ENCODE data around the gene TMEM19. TPM values are rescaled to one million over a fixed set of nuclear protein-coding genes. Genes with fewer than 3 reads are reported as not detected.
"Not testable (repeated sequence)": the region's sequence is repeated elsewhere in the genome, so short reads cannot be mapped to it uniquely, and the experiment has no call there.

TMEM19 gene
- total and polyA plus RNA-seq, 2 of the 8 experiments (the other 6 are each of a cell fraction or from before 2014, with no cell fraction given), result 12.6 to 19.1 TPM

DNA sequence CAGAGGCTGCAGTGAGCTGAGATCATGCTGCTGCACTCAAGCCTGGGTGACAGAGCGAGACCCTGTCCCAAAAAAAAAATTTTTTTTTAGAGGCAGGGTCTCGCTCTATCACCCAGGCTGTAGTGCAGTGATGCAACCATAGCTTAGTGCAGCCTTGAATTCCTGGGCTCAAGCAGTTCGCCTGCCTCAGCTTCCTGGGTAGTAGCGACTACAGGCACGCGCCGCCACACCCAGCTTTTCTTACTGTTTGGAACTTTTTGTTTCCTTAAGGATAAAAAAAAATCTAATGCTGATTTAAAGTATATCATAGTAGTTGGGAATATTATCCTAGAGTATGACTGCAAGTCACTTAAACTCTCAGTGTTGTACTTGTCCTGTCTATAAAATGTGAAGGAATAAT lies 7.2 kb downstream of the TMEM19 start (continued):
- TF ChIP-seq, protein P1, sequence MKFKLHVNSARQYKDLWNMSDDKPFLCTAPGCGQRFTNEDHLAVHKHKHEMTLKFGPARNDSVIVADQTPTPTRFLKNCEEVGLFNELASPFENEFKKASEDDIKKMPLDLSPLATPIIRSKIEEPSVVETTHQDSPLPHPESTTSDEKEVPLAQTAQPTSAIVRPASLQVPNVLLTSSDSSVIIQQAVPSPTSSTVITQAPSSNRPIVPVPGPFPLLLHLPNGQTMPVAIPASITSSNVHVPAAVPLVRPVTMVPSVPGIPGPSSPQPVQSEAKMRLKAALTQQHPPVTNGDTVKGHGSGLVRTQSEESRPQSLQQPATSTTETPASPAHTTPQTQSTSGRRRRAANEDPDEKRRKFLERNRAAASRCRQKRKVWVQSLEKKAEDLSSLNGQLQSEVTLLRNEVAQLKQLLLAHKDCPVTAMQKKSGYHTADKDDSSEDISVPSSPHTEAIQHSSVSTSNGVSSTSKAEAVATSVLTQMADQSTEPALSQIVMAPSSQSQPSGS (IDR thresholded peaks at IDR 0.05; ENCODE audit: low read length), result no peak
- TF ChIP-seq PHF8 (conservative IDR thresholded peaks at IDR 0.05; ENCODE audit: low read depth, low read length) (no peak), RXRA (IDR thresholded peaks at IDR 0.05; ENCODE audit: insufficient read depth, low read depth, low read length) (no peak), HDAC2 (IDR thresholded peaks at IDR 0.05; ENCODE audit: borderline replicate concordance in 1 of 2, low read depth in 2 of 2, low read length in 2 of 2) (no peak), CHD2 (IDR thresholded peaks at IDR 0.05; ENCODE audit: low read length) (no peak), EP300 (IDR thresholded peaks at IDR 0.05; ENCODE audit: borderline replicate concordance in 1 of 2, low read depth in 2 of 2, low read length in 2 of 2) (no peak), CTBP2 (IDR thresholded peaks at IDR 0.05; ENCODE audit: borderline replicate concordance, insufficient read depth, insufficient read length, low read length) (no peak)

DNA sequence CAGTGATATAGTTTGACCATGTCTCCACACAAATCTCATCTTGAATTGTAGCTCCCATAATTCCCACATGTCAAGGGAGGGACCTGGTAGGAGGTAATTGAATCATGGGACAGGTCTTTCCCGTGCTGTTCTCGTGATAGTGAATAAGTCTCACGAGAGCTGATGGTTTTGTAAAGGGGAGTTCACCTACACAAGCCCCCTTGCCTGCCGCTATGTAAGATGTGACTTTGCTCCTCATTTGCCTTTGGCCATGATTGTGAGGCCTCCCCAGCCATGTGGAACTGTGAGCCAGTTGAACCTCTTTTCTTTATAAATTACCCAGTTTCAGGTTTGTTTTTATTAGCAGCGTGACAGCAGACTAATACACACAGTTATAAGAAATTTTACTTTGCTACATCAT lies 7.8 kb downstream of the TMEM19 start:
- H3K18ac ChIP-seq (ENCODE audit: extremely low read depth, low read length); H3K56ac ChIP-seq (replicated peaks; ENCODE audit: insufficient read length, low read depth, low read length); H3K27me3 ChIP-seq (replicated peaks in 1 of 4; ENCODE audit: control insufficient read depth in 3 of 4, extremely low read depth in 1 of 4, insufficient read depth in 3 of 4, low read length in 3 of 4); H2BK15ac ChIP-seq (ENCODE audit: low read length); H3K36me3 ChIP-seq (ENCODE audit: control insufficient read depth in 2 of 4, insufficient read depth in 4 of 4, low read length in 3 of 4); H4K5ac ChIP-seq (ENCODE audit: insufficient read length, low read depth, low read length); POLR2A ChIA-PET (ENCODE audit: partially characterized antibody); H3K9me3 ChIP-seq (ENCODE audit: insufficient read depth in 2 of 2, low read depth in 1 of 2, low read length in 1 of 2); H3K4me3 ChIP-seq (ENCODE audit: extremely low read depth in 1 of 4, insufficient read depth in 2 of 4, low read depth in 3 of 4, low read length in 4 of 4); H2BK12ac ChIP-seq (ENCODE audit: low read depth, low read length); H3K14ac ChIP-seq (ENCODE audit: insufficient read length); H3K4me1 ChIP-seq (replicated peaks in 1 of 4; ENCODE audit: control insufficient read depth in 3 of 4, insufficient read depth in 4 of 4, low read length in 3 of 4); H3K79me1 ChIP-seq (ENCODE audit: low read depth, low read length); H3K4me2 ChIP-seq (ENCODE audit: insufficient read depth in 1 of 2, low read depth in 2 of 2, low read length in 2 of 2); H3K23me2 ChIP-seq (ENCODE audit: low read depth, low read length); FAIRE-seq; H2BK5ac ChIP-seq (ENCODE audit: low read depth, low read length); H4K20me1 ChIP-seq (replicated peaks in 1 of 2; ENCODE audit: control insufficient read depth in 1 of 2, insufficient read depth in 2 of 2, low read length in 2 of 2); H3K27ac ChIP-seq (ENCODE audit: low read depth, low read length); H4K8ac ChIP-seq (ENCODE audit: extremely low read depth, insufficient read depth, low read length); H2AFZ ChIP-seq (ENCODE audit: low read length); H4K91ac ChIP-seq (replicated peaks; ENCODE audit: insufficient read length, low read length); H2BK120ac ChIP-seq (replicated peaks; ENCODE audit: low read depth, low read length); DNase-seq (ENCODE audit: low read depth in 1 of 2, low spot score in 2 of 2); H3K9ac ChIP-seq (replicated peaks in 1 of 4; ENCODE audit: extremely low read depth in 1 of 4, low read depth in 3 of 4, low read length in 3 of 4); H3K79me2 ChIP-seq (ENCODE audit: control insufficient read depth in 1 of 2, insufficient read depth in 2 of 2, low read length in 2 of 2); H3K4ac ChIP-seq (replicated peaks; ENCODE audit: insufficient read length, low read depth, low read length); H2AK5ac ChIP-seq (ENCODE audit: low read depth, low read length); H2BK20ac ChIP-seq (ENCODE audit: low read length); H3K23ac ChIP-seq (ENCODE audit: insufficient read length): not testable (repeated sequence)
- CTCF ChIA-PET (ENCODE audit: partially characterized antibody), result interaction anchor here (0.8 to 1.3 kb wide), 2 partner anchors 15 to 53 kb away, joined by 3 read pairs; no protein-coding TSS in a partner anchor
- WGBS, 2 experiments (ENCODE audit: extremely low coverage in 1 of 2, insufficient coverage in 1 of 2, insufficient read length in 1 of 2, insufficient replicate concordance in 2 of 2, low coverage in 1 of 2, low lambda C conversion rate in 2 of 2, missing lambda C conversion rate in 1 of 2), result 93% methylated on average over 5 of the region's 5 CpGs; no CpG with 5 or more reads in 1 of the 2 experiments

All from H1 (cell line).